ENCODE data around the gene ZRSR2. TPM values are rescaled to one million over a fixed set of nuclear protein-coding genes. Genes with fewer than 3 reads are reported as not detected.

Gene ZRSR2
- total and polyA plus RNA-seq, 10 of the 15 experiments (the other 5 are each of a cell fraction or from before 2014, with no cell fraction given): 8.8 to 34.1 (median 15.6) TPM

DNA sequence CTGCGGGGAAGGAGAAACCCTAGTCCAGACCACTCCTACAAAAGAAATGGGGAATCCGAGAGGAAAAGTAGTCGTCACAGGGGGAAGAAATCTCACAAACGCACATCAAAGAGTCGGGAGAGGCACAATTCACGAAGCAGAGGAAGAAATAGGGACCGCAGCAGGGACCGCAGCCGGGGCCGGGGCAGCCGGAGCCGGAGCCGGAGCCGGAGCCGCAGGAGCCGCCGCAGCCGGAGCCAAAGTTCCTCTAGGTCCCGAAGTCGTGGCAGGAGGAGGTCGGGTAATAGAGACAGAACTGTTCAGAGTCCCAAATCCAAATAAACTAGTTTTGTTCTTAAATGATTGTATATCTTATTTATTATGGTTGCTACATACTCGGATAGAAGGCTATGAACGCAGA lies 32.6 kb downstream of the ZRSR2 start:
- intact Hi-C loops (cut with micrococcal nuclease; ENCODE audit: unreplicated experiment) (loop anchor here (5.0 kb wide), 1 partner anchor 61 kb away; no protein-coding TSS in a partner anchor), in situ Hi-C loops (cut with MboI) (no loop called here)
- BruUV-seq (replicated peaks): TSS peak; percentile 63
- FAIRE-seq (no peak), DNase-seq (ENCODE audit: low read depth, low spot score) (no peak), ATAC-seq (no peak)
- WGBS (ENCODE audit: insufficient coverage, insufficient replicate concordance, low lambda C conversion rate, missing lambda C conversion rate): 99% methylated on average over 20 of the region's 23 CpGs
- ChIA-PET SMC1A (ENCODE audit: uncharacterized antibody, unreplicated experiment) (interaction anchor here (0.7 kb wide), 1 partner anchor 11 kb away, joined by 3 read pairs; no protein-coding TSS in a partner anchor), RAD21 (ENCODE audit: unreplicated experiment) (no interaction called here), CTCF (no interaction called here), POLR2A (no interaction called here)
- Histone ChIP-seq H3K9ac (ENCODE audit: control insufficient read depth, insufficient read depth, low read length) (no peak overlapping the region), H3K27me3 (replicated peaks in 1 of 2; ENCODE audit: control insufficient read depth in 2 of 2, insufficient read depth in 2 of 2, low read length in 1 of 2) (no peaks in the 10 kb centered on the region), H3K27ac (ENCODE audit: control insufficient read depth, insufficient read depth) (no peak overlapping the region), H3K4me2 (ENCODE audit: control insufficient read depth, insufficient read depth) (no peak overlapping the region), H3K4me3 (no peak overlapping the region), H2AFZ (ENCODE audit: control insufficient read depth, low read depth, low read length) (no peak overlapping the region), H3K4me1 (ENCODE audit: control insufficient read depth, insufficient read depth, low read length) (no peaks in the 10 kb centered on the region), H3K79me2 (ENCODE audit: control insufficient read depth, insufficient read depth, low read length) (no peaks in the 10 kb centered on the region), H3K36me3 (ENCODE audit: control insufficient read depth in 2 of 2, insufficient read depth in 2 of 2, low read length in 1 of 2) (peaks cover 4 to 30% of the 10 kb centered on the region in 2 experiments), H3K9me3 (replicated peaks; ENCODE audit: control insufficient read depth, insufficient read depth, low read length) (no peaks in the 10 kb centered on the region), H4K20me1 (ENCODE audit: control insufficient read depth, insufficient read depth) (no peaks in the 10 kb centered on the region)
- TF ChIP-seq, protein P1, sequence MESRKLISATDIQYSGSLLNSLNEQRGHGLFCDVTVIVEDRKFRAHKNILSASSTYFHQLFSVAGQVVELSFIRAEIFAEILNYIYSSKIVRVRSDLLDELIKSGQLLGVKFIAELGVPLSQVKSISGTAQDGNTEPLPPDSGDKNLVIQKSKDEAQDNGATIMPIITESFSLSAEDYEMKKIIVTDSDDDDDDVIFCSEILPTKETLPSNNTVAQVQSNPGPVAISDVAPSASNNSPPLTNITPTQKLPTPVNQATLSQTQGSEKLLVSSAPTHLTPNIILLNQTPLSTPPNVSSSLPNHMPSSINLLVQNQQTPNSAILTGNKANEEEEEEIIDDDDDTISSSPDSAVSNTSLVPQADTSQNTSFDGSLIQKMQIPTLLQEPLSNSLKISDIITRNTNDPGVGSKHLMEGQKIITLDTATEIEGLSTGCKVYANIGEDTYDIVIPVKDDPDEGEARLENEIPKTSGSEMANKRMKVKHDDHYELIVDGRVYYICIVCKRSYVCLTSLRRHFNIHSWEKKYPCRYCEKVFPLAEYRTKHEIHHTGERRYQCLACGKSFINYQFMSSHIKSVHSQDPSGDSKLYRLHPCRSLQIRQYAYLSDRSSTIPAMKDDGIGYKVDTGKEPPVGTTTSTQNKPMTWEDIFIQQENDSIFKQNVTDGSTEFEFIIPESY (IDR thresholded peaks at IDR 0.05): no peak
- no peak for TF ChIP-seq KAT2A (conservative IDR thresholded peaks at IDR 0.05; ENCODE audit: control insufficient read depth, low read depth, low read length)

DNA sequence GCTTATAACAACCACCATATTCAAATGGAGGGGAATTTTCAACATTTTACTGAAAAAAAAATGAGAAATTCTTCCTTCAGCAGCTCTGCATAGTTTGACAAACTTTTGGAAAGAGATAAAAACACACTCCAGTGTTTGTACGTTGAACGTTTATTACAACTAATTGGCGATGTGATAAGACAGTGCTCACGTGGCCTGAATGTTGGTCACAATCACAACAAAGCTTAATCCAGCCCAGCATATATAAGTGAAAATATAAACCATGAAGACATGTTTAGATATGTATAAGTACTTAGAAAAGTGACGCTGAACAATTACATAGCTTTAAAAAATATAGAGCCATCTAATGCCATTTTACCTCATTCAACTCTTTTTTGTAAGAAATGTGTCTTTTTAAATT lies 35.7 kb downstream of the ZRSR2 start:
- H3K4me2 ChIP-seq (ENCODE audit: control insufficient read depth, insufficient read depth): no peak overlapping the region
- no peaks in the 10 kb centered on the region for H3K4me1 ChIP-seq (ENCODE audit: control insufficient read depth, insufficient read depth, low read length)
- no peak for FAIRE-seq
- peaks cover under 1 to 23% of the 10 kb centered on the region in 2 experiments for H3K36me3 ChIP-seq (ENCODE audit: control insufficient read depth in 2 of 2, insufficient read depth in 2 of 2, low read length in 1 of 2)
- H3K9ac ChIP-seq (ENCODE audit: control insufficient read depth, insufficient read depth, low read length): no peak overlapping the region
- no peak overlapping the region for H3K27ac ChIP-seq (ENCODE audit: control insufficient read depth, insufficient read depth)
- in situ Hi-C loops (cut with MboI): no loop called here
- H3K79me2 ChIP-seq (ENCODE audit: control insufficient read depth, insufficient read depth, low read length): no peaks in the 10 kb centered on the region
- ChIA-PET SMC1A (ENCODE audit: uncharacterized antibody, unreplicated experiment) (interaction anchor here (1.6 kb wide), 1 partner anchor 35 kb away, joined by 4 read pairs; no protein-coding TSS in a partner anchor), CTCF (interaction anchor here (0.7 to 1.2 kb wide), 3 partner anchors 10 to 107 kb away, joined by 3 to 4 read pairs (median 3); no protein-coding TSS in a partner anchor), RAD21 (ENCODE audit: unreplicated experiment) (no interaction called here), POLR2A (no interaction called here)
- ATAC-seq: no peak
- no peak overlapping the region for H2AFZ ChIP-seq (ENCODE audit: control insufficient read depth, low read depth, low read length)
- DNase-seq (ENCODE audit: low read depth, low spot score): no peak
- no peaks in the 10 kb centered on the region for H3K27me3 ChIP-seq (replicated peaks in 1 of 2; ENCODE audit: control insufficient read depth in 2 of 2, insufficient read depth in 2 of 2, low read length in 1 of 2)
- intact Hi-C loops (cut with micrococcal nuclease; ENCODE audit: unreplicated experiment): no loop called here
- H3K9me3 ChIP-seq (replicated peaks; ENCODE audit: control insufficient read depth, insufficient read depth, low read length): no peaks in the 10 kb centered on the region
- TF ChIP-seq RFX5 (IDR thresholded peaks at IDR 0.05; ENCODE audit: low read depth, low read length): no peak
- no peak for TF ChIP-seq MTA3 (IDR thresholded peaks at IDR 0.05; ENCODE audit: borderline replicate concordance, low read length)
- no peak for TF ChIP-seq NBN (IDR thresholded peaks at IDR 0.05)
- TF ChIP-seq POLR2AphosphoS2 (IDR thresholded peaks at IDR 0.05; ENCODE audit: low read depth, low read length): no peak
- H4K20me1 ChIP-seq (ENCODE audit: control insufficient read depth, insufficient read depth): no peaks in the 10 kb centered on the region
- no peak overlapping the region for H3K4me3 ChIP-seq
- BruUV-seq (replicated peaks): no TSS peak
- 90% methylated on average over 5 of the region's 5 CpGs for WGBS (ENCODE audit: insufficient coverage, insufficient replicate concordance, low lambda C conversion rate, missing lambda C conversion rate)
